DMS 273 (cell line): ENCODE results near the gene CNTLN.
"Not testable (repeated sequence)": the region's sequence is repeated elsewhere in the genome, so short reads cannot be mapped to it uniquely, and the experiment has no call there.

Source experiments
- DNase-seq: peaks from one replicate; lab custom pipeline; 2025; ENCODE audit not compliant: unreplicated experiment; lab: John Stamatoyannopoulos, UW

The CNTLN gene

DNA sequence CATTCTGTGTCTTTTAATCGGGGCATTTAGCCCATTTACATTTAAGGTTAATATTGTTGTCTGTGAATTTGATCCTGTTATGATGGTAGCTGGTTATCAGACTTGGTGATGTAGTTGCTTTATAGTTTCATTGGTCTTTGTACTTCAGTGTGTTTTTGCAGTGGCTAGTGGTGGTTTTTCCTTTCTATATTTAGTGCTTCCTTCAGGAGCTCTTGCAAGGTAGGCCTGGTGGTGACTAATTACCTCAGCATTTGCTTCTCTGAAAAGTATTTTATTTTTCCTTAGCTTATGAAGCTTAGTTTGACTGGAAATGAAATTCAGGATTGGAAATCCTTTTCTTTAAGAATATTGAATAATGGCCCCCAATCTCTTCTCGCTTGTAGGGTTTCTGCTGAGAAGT lies 156.9 kb downstream of the CNTLN start:
- DNase-seq: no peak

DNA sequence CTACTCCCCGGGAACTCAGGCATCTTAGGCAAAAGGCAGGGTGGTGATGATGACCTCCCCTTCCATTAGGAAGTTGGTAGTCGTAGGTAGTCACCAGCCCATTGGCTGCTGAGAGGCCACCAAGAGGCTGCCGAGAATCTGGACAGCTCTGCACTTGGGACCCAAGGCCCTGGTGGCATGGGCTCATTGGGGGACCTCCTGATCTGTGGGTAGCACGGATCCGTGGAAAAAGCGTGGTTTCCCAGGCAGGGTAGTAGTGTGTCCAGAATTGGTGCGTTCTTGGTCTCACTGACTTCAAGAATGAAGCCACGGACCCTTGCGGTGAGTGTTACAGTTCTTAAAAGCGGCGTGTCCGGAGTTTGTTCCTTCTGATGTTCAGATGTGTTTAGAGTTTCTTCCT lies 158.8 kb downstream of the CNTLN start:
- no peak for DNase-seq

GRCh38 chr9:17294822-17295624 lies 160.2 kb downstream of the CNTLN start:
- DNase-seq: no peak

DNA sequence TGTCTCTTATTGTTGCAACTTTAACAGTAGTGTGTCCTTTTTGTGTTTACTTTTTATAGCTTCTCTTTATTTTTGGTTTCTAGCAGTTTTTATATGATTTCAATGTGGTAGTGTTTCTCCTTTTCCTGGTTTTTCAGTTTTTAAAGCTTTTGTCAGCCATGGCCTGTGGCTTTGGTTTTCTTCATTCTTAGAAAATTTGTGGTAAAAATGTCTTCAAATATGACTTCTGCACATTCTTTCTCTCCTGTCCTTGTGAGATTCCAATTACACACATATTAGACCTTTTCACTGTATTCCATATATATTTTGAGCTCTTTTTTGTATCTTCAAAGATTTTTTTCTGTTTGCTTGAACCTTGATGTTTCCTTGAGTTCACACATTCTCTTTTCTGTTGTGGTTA lies 180.5 kb downstream of the CNTLN start:
- DNase-seq: no peak

- DNase-seq: no peak
Measured at GRCh38 chr9:17318821-17319320, 184.0 kb downstream of the CNTLN start.

DNA sequence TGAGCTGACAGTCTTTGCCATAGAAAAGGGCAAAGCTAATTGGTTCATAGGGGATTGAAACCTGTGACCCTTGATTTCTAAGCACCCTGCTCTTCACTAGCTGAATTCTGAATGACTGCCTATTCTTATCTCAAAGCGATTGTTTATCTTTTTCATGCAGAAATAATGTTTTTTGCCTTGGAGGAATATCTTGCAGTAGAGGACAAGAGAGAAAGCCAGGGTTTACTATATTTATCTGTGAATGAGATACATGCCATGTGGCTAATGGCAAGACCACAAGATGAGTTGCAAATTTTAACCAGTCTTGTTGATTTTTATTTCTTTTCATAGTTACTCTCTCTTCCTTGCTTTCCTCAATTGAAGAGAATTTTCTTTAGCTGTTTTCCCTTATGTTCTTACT lies 185.0 kb downstream of the CNTLN start:
- no peak for DNase-seq

DNA sequence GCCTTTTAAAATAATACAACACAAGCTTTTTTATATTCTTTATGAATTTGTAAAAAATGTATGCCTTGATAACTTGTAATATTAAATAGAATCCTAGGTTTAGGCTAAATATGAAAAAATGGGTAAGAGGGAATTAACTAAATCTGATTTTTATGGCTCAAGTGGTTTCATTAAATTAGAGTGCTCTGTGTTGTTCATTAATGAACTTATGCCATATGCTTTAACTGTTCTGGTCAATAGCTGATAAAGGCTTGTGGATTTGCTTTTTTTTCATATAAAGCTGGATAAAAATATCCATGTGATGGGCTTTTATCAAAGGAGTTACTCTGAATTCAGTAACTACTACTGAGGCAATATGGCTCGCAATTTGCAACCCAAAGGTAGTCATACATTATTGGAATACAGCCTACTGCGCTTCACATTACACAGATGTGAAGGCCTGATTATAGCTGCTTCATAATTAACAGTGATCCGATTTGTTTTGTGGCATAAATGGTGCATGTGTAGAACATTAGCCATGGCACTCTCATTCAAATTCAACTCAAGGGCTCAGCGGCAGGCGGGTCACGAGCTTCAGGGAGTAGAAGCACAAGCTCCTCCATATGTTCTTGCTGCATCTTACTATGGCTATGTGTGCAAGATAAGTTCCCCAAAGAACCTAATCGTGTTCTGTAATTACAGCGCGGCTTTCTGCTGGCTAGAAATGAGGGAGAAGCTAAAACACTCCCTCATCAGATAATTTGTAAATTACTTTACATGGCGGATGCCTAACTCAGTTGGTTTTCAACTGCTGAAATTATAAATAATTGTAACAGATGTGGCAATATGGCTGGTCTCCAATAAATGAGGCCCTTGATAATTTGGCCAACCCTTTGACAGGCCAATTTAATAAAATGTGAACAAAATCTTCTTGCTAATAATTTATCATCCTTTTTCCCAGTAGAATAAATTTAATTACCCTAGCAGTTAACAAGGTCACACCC lies 188.3 kb downstream of the CNTLN start:
- DNase-seq: peak; percentile 94

DNA sequence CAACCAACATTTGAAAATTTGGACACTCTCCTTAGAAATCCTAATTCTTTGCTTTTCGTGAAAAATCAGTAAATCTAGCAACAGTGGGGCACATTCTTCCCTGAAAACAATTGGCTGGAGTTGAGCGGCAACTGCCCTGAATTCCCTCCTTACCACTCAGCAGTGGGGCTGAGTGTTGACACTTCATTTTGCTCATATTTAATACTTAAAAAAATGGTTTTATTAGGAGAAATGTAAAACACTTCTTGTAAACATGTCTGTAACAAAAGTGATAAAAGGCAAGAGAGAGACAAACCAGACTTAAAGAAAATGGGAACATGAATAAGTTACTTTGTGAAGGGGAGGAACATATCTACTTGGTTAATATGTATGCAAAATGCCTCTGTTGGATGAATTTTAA lies 193.5 kb downstream of the CNTLN start:
- no peak for DNase-seq

- peak; percentile 33 for DNase-seq
Measured at GRCh38 chr9:17330097-17330496, 195.3 kb downstream of the CNTLN start.

DNA sequence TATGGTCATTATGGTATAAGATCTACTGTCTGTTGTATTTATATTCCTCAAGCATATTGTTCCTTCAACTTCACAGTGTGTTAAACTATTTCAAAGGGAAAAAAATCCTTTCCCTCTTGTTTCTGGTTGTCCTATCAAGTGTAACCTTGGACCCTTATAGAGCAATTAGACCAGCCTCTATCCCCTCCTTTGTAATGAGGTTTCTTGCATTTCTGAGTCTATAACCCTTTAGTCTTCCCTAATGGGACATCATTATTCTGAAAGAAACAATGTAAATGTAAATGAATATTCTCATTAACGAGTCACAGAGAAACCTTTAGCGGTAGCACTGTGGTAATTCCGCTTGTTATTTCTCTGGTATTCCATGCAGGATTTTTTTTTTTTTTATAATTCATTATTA lies 197.3 kb downstream of the CNTLN start:
- no peak for DNase-seq

DNA sequence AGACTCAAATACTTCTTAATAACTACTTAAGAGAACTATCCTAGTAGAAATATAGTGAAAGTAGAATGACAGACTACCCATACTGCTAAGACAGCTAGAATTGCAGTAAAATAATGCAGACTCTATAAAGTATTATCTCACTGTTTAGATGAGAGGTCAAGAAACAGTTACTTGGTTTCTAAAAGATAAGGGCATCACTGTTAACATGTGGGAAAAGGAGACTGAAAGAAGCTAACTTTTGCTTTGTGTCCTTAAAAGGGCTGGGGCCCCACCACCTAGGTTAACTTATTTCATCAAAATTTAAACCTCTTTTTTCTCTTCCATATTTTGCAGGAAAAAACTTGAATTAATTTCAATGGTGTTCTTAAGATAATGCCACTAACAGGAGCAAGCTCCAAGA lies 204.3 kb downstream of the CNTLN start:
- DNase-seq: no peak

GRCh38 chr9:17342696-17343095 lies 207.9 kb downstream of the CNTLN start:
- peak; percentile 16 for DNase-seq

DNA sequence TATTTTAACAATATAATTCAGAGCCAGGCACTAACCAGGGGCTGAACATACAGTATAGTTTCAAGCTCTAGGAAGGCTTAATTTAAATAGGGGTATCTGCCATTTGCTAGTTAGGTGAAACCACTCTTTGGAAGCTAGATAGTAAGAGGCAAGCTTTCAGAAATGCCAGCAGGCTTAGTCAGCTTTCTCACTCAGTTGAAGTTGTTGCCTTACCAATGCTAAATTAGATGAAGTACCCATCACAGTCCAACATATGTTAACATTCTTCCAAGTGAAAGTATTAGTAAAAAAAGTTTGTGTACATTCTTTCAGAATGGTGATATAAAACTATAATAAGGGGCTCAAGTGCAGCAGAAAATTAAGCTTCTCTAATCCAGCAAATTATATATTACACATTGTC lies 215.0 kb downstream of the CNTLN start:
- no peak for DNase-seq

- DNase-seq: not testable (repeated sequence)
Measured at GRCh38 chr9:17354006-17354405, 219.2 kb downstream of the CNTLN start.

DNA sequence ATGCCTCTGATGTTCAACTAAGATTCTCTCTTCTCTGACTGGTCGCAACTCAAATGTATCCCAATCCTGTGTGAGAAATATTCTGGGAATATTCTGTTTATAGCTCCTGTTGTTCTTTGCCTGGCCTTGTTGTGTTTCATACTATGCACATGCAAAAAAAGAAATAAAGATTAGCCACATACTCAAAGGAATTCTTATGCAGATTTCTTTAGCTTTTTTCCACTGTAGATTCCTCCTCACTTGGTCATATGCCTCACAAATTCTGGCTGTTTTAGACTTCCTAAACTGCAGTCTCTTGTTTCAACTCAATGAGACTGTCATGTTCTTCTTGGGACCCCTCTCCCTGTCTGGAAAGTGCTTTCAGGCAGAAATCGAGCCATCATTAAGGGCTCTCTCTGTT lies 226.5 kb downstream of the CNTLN start:
- DNase-seq: no peak

DNA sequence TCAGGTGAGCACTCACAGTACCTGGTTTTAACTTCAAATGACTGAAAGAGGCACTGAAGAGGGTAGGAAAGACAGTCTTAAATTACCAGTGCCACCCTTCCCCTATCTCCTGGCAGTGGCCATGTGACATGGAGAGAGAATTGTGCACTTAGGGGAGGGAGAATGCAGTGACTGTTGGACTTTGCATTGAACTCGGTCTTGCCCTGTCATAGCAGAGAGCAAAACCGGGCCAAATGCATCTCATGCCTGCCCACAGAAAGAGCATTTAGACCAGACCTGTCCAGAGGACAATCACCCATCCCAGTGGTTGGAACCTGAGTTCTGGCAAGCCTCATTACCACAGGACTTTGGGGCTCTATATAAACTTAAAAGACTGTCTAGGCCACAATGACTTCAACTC lies 232.2 kb downstream of the CNTLN start:
- DNase-seq: no peak

GRCh38 chr9:17380126-17380861 lies 245.5 kb downstream of the CNTLN start:
- DNase-seq: no peak

DNA sequence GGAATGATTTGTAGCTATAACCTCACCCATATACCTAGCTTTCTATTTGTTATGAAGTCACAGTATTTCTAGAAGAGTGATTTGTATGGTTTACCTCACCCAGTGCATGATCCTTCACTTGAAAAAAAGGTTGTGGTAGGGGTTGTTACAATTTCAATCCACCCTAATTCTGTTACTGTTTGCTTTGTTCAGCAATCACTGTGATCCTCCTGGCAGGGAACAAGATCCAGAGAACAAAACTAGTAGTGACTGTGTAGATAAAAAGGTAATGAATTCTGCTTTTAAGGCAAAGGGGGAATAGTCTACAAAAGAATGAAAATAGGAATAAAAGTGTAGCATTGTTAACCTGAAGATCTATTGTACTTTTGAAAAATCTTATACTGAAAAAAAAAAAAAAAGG lies 252.7 kb downstream of the CNTLN start:
- no peak for DNase-seq

DNA sequence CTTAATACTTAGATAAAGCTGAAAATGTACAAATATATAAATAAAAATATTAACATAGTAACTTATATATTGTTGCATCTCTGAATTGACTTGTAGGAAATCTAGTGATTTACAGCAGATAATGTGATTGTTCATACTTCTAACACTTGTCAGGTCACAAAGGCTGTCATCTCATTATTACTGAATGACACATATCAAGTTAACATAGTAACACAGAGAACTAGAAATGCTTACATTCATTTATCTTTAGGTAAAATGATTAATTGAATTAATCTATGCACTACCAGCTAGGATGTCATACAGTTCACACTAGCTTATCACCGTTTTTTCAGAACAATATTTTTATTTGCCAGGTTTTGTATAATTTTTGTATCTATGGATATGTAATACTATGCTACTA lies 254.2 kb downstream of the CNTLN start:
- no peak for DNase-seq

GRCh38 chr9:17394881-17395510 lies 260.2 kb downstream of the CNTLN start:
- DNase-seq: no peak
